Measurements from ENCODE around the gene C11orf68.

- TF ChIP-seq REST (tag by site-specific recombination; IDR thresholded peaks at IDR 0.05) = no peak
- no peak for TF ChIP-seq ZEB2 (tag by site-specific recombination; IDR thresholded peaks at IDR 0.05)
- TF ChIP-seq ZNF16 (tag by site-specific recombination; IDR thresholded peaks at IDR 0.05; ENCODE audit: low read depth) = no peak
- no peak for TF ChIP-seq ZNF121 (tag by site-specific recombination; IDR thresholded peaks at IDR 0.05)
- no peak for TF ChIP-seq CTCF (tag by site-specific recombination; IDR thresholded peaks at IDR 0.05)
- TF ChIP-seq ZNF704 (tag by site-specific recombination; IDR thresholded peaks at IDR 0.05) = no peak
Observed at GRCh38 chr11:65892661-65893317, 26.1 kb downstream of the C11orf68 start.

All from HEK293 (cell line).